ENCODE measurements around the gene EIF5A. TPM values are rescaled to one million over a fixed set of nuclear protein-coding genes. Genes with fewer than 3 reads are reported as not detected.

Gene EIF5A
- polyA plus RNA-seq, 4 donors = 297 to 355 (median 333) TPM

DNA sequence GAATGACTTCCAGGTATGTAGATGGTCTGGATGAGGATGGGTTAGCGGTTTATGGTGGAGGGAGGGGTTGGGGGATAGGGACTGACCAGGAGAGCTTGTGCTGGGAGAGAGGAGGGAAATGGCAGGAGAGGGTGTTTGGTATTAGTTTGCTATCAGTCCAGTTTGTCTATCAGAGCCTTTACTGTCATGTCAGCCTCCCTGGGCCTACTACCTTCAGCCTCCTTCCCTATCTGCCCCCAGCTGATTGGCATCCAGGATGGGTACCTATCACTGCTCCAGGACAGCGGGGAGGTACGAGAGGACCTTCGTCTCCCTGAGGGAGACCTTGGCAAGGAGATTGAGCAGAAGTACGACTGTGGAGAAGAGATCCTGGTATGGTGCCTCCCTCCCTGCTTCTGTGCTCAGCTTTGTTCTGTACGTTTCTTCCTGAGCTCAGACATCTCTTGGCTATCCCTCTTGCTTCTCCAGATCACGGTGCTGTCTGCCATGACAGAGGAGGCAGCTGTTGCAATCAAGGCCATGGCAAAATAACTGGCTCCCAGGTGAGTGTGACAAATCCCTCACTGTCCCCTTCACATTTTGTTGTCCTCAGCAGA lies 3.8 kb downstream of the EIF5A start:
- no peak for DNase-seq (ENCODE audit: low read depth in 4 of 4, low spot score in 3 of 4)

GRCh38 chr17:7312432-7313087 lies 5.1 kb downstream of the EIF5A start:
- DNase-seq (ENCODE audit: low read depth in 4 of 4, low spot score in 3 of 4) = no peak

DNA sequence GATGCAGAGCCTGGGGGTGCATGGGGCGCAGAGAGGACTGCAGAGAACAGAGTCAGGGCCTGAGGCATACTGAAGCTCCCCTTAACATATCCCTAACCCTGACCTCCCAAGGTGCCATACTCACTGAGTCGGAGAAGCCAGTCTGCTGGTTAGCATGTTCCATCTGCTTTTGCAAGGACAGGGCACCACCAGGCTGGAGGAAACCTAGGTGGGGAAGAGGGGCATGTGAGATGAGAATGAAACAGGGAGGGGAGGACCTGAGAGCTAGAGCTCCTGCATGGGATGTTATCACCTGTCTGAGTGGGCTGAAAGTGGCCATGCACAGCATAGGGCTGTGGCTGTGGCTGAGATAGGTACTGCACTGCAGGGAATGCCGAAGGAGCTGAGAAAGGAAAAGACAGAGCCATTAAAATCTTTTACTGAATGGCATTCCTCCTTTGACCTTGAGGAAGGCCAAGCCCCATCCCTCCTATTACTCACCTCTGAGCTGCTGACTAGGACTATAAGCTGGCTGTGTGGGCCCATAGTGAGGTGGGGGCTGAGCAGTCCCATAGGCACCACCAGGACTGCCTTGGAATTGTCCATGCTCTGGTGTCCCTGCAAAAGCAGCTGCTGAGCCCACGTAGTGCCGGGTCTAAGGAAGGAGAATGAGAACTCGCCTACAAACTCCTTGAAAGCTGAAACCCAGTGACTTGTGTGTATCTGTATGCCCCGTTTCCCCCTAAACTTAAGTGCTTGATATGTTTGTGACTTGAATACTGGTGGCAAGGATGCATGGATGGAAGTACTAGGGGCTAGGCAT lies 5.9 kb downstream of the EIF5A start:
- DNase-seq (ENCODE audit: low read depth in 4 of 4, low spot score in 3 of 4) = no peak

- DNase-seq (ENCODE audit: low read depth in 4 of 4, low spot score in 3 of 4) = no peak
These were observed 6.7 kb downstream of the EIF5A start for GRCh38 chr17:7313890-7314718.

DNA sequence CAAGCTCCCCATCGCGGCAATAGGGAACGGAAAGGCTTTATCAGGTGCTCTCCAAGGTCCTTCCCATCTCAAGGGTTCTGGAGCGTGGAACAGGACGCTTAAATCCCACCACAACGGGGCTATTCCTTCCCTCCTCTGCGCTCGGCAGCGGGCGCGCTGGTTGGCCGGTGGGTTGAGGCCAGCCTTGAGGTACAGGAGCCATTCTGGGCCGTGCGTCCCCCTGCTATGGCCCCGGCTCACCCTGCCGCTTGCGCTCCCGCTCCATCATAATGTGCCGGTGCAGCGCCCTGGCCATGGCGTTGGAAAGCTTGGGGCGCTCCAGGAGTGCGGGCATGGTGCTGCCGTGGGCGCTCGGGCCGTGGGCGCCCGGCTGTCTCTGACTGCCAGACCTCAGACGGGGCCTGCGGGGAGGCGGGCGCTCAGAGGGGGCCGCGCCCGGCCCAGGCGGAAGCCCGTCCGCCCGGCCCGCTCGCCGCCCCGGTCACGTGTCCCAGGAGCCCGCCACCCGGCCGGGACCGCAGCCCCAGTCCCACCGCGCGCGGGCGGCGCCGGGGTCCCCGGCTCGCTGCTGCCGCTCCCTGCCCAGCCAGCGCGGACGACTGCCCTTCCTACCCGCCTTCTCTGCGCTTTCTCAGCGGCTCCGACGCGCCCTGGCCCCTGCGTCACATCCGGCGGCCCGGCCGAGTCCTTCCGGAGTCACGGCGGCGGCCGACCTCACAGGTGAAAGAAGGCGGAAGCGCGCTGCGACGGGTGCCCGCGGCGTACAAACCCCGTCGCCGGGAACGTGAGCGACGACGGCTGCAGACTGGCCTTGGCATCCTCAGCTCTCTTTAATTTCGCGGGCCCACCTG lies 7.5 kb downstream of the EIF5A start, which contains the start of gene GPS2:
TSS of gene GPS2 (minus strand) at position 642 of the 851 bp plus-strand sequence. CDS start at position 334, 308 bp downstream.
- peak in 2 of 4 donors; percentile 69 to 77 for DNase-seq (ENCODE audit: low read depth in 4 of 4, low spot score in 3 of 4)

DNA sequence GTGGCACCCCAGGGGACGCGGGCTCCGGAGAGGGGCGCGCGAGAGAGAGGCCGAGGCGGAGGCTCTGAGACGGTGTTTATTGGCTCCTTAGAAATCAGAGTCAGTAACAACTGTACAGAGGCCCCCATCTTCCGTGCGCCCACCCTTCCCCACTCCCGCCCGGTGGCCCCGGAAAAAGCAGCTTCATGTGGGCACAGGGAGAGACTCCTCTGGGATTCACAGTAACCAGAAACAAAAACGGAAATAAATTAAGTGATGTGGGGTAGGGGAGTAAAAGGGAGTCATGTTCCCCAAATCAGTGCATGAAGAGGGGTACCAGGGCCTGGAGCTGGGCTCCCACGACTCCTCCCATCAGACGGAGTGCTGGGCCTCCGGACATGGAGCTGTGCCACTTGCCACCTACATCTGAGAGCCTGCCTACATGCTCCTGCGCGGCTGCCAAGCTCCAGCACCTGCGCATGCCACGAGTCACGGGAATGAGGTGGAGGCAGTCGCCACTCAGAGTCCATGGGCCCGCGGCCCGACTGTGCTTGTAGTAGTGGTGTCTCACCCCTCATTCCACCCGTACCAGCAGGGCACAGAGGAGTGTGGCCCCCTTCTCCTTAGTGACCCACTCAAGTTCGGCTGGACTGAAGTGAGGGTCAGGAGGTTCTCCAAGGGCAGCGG lies 8.3 kb downstream of the EIF5A start:
- DNase-seq (ENCODE audit: low read depth in 4 of 4, low spot score in 3 of 4) = no peak

DNA sequence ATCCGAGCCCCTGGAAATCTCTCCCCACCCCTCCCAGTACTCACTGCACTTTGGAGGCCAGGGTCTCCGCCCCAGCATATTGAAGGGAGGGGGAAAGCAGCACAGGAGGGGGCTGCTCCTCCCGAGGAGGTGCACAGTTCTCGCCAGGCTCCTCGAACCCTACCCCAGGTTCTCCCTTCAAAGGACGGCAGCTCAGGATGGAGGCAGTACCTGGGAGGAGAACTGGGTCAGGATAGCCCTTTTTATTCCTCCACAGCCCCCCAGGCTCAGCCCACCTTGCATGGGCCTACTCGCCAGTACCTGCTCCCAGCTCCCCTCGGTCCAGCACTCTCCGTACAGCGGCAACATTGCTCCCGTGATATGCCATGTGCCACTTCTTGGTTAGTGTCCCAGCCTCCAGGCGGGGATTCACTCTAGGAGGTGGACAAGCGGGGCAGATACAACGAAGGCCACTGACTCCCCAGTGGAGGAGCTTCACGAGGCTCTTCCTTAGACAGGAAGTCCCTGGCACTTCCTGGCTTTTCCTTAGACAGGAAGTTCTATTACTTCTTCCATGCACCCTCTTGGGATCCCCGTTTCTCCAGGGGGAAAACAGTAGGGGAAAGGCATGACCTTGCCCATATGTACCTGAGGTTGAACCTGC lies 9.9 kb downstream of the EIF5A start:
- DNase-seq (ENCODE audit: low read depth in 4 of 4, low spot score in 3 of 4) = no peak

- DNase-seq (ENCODE audit: low read depth in 4 of 4, low spot score in 3 of 4) = no peak
These were observed 10.9 kb downstream of the EIF5A start for GRCh38 chr17:7318121-7318860.

GRCh38 chr17:7321466-7321865 lies 14.0 kb downstream of the EIF5A start:
- no peak for DNase-seq (ENCODE audit: low read depth in 4 of 4, low spot score in 3 of 4)

DNA sequence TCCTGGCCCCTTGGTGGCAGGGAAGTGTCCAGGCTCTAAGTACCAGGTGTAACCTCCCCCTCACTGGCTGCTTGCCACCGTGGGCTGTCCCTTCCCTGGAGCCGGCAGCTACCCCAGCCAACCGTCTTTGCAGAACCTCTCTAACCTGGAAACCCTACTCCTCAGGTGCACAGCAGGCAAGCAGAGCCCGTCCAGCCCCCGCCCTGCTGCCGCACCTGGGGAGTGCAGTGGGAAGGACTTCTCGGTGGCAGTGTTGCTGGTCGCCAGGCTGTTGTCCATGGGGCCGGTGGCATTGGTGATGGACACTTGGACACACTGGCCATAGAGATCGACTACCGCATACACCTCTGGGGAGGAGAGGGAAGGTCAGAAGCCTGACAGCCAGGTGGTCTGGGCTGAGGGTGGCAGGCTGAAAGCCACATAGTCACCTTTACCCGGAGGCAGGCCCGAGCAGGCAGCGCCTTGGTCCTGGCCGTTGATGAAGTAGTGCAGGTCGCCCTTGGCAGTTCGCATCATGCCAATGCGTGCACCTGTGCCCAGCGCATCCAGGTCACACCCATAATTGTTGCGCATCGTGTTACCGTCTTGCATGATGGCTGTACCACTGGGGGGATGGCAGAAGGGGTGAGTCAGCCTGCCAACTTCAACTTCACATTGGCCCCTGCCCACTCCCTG lies 15.2 kb downstream of the EIF5A start:
- DNase-seq (ENCODE audit: low read depth in 4 of 4, low spot score in 3 of 4) = no peak

DNA sequence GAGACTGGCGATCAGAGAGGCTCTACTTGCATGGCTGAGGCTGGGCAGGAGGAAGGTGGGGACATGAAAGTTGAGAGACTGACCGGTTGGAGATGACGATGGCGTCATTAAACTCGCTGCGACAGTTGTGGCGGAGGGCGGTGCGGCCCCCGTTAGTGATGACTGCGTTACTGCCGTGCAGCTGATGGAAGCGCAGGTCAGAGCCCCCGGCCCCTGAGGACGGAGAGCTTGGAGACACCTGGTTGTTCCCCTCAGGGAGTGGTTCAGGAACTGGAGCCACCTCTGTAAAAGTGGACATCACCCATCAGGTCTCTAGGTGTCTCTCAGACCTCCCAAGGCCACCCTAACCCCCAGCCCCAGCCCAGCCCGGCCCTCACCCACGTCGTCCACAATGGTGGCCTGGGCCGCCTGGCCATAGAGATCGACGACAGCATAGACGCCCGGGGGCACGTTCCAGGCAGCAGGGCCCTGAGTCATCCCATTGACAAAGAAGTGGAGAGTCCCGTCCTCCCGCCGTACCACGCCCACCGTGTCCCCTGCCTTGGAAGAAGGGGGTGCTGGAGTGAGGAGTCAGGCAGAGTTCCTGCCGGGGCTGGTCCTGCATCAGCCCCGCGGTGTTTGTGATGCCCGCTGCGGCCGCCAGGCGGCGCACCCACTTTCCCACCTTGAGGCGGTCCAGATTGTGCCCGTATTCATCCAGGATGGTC lies 16.5 kb downstream of the EIF5A start:
- no peak for DNase-seq (ENCODE audit: low read depth in 4 of 4, low spot score in 3 of 4)

- no peak for DNase-seq (ENCODE audit: low read depth in 4 of 4, low spot score in 3 of 4)
These were observed 17.0 kb downstream of the EIF5A start for GRCh38 chr17:7324438-7324779.

DNA sequence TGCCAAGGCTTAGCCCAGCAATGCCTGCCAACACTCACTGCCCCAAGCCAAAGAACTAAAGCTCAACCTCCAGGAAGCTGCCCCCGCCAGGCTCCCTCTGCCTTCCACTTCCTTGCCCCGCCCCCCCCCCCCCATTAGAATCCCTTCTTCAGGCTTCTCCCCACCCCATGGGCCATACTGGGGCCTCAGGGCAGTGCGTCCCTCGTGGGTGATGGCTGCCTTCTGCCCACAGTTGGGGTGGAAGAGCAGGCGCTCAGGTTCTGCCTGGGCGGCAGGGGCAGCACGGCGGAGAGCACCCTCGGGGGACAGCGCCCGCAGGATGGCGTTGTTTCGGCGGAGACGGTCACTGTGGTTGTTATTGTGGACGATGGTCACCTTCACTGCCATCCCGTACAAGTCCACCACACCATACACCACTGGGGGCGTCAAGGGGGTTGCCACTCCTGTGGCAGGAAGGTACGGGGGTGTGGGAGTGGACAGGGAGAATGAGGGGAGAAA lies 17.7 kb downstream of the EIF5A start:
- no peak for DNase-seq (ENCODE audit: low read depth in 4 of 4, low spot score in 3 of 4)

DNA sequence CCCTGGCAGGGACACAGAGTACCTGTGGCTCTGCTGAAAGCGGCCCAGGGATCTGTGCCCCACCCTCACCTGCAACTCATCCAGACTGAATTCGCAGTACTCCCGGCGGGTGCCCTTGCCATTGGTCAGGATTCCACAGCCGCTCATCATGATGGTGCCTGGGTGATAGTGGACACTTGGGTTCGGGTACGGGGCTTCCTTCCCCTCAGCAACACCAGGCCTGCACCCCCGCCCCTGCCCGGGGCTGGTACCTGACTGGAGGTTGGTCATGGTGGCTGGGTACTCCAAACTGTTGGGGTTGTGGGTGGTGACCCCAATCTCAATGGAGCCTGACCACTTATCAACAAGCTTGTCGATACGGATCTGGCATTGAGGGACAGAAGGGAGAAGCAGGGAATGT lies 18.8 kb downstream of the EIF5A start:
- no peak for DNase-seq (ENCODE audit: low read depth in 4 of 4, low spot score in 3 of 4)

DNA sequence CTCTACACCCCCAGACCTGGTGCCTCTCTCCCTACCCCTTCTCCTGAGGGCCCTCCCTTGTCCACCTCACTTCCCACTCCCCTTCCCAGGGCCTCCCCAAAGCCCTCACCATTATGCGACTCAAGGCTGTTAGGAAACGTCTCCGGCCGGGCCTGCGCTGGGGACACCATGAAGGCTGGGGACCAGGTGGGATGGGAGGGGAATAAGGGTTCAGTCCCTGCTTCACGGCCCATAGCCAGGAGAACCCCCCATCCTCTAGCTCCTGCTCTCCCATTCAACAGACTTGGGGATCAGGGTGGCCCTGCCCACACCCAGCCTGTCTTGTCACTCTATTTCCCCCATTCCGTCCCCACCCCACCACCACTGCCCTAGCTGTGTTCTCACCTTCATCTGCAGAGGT lies 19.6 kb downstream of the EIF5A start:
- no peak for DNase-seq (ENCODE audit: low read depth in 4 of 4, low spot score in 3 of 4)

GRCh38 chr17:7327501-7327900 lies 20.1 kb downstream of the EIF5A start:
- DNase-seq (ENCODE audit: low read depth in 4 of 4, low spot score in 3 of 4) = no peak

DNA sequence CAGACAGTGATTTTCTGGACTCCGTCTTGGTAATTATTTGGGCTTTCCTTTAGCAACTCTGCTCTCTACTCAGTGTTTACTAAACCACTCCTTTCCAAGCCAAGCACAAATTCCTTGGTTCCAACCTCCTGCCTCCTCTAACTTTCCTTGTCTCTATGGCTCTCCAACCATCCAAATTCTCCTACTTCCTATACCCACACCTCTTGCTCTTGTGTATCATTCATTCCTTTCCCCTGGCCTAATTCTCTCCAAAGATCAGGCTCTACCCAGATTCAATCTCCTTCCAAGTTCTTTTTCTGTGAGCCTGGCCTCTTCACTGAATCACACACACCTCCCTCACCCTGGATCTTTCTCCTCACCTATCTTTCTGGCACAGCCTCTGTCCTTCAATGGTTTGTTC lies 20.6 kb downstream of the EIF5A start:
- DNase-seq (ENCODE audit: low read depth in 4 of 4, low spot score in 3 of 4) = no peak
